HT-29 (cell line): ENCODE data around the gene TMC5. TPM values are rescaled to one million over a fixed set of nuclear protein-coding genes. Genes with fewer than 3 reads are reported as not detected.
A peak's percentile ranks its signal among the peaks of the same experiment; 100 is the strongest.
"Not testable (repeated sequence)": the region's sequence is repeated elsewhere in the genome, so short reads cannot be mapped to it uniquely, and the experiment has no call there.

Source experiments
- DNase-seq: peaks from one replicate; pipeline ENCODE4 v3.0.0-alpha.2; 2015; ENCODE audit warnings: low spot score
- total RNA-seq: library from RNA; depleted of rRNA; stranded (reverse); fragments of >200 nt; shearing (Covaris generic); gene quantifications from 2 replicates; pipeline ENCODE4 v1.2.3, GENCODE V29; 2014; rRNA removed

Gene TMC5, protein sequence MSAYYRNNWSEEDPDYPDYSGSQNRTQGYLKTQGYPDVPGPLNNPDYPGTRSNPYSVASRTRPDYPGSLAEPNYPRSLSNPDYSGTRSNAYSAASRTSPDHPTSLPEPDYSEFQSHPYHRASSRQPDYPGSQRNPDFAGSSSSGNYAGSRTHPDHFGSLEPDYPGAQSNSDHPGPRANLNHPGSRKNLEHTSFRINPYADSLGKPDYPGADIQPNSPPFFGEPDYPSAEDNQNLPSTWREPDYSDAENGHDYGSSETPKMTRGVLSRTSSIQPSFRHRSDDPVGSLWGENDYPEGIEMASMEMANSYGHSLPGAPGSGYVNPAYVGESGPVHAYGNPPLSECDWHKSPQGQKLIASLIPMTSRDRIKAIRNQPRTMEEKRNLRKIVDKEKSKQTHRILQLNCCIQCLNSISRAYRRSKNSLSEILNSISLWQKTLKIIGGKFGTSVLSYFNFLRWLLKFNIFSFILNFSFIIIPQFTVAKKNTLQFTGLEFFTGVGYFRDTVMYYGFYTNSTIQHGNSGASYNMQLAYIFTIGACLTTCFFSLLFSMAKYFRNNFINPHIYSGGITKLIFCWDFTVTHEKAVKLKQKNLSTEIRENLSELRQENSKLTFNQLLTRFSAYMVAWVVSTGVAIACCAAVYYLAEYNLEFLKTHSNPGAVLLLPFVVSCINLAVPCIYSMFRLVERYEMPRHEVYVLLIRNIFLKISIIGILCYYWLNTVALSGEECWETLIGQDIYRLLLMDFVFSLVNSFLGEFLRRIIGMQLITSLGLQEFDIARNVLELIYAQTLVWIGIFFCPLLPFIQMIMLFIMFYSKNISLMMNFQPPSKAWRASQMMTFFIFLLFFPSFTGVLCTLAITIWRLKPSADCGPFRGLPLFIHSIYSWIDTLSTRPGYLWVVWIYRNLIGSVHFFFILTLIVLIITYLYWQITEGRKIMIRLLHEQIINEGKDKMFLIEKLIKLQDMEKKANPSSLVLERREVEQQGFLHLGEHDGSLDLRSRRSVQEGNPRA
- 24.2 and 24.9 TPM in 2 replicates for total RNA-seq

DNA sequence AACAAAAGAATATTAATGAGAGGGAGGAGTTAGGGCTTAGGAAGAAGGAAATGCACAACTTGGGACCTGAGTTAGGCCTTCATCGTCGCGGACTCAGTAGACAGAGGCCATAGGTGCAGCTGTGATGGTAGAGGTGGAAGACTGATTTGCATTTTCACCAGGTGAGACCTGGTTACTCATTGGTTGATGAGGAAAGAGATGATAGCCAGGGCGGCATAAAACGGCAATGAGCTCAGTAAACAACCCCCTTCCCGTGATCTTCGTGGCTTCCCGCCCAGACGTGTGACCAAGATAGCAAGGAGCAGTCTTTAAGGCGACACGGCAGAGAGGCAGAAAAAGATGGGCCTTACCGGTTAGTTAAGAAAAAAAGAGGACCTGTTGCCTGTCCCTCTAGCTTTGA, at the start of gene TMC5:
Gene TMC5 (plus strand): TSS at position 244 of the 400 bp plus-strand sequence. CDS start 22,156 bp downstream, outside the sequence.
- peak; percentile 83 for DNase-seq

DNA sequence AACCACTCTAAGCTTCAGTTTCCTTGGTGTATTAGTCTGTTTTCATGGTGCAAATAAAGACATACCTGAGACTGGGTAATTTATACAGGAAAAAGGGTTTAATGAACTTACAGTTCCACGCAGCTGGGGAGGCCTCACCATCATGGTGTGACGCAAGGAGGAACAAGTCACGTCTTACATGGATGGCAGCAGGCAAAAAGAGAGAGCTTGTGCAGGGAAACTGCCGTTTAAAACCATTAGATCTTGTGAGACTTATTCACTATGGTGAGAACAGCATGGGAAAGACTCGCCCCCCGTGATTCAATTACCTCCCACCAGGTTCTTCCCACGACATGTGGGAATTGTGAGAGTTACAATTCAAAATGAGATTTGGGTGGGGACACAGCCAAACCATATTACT, 45.1 kb upstream of the TMC5 start:
- not testable (repeated sequence) for DNase-seq

DNA sequence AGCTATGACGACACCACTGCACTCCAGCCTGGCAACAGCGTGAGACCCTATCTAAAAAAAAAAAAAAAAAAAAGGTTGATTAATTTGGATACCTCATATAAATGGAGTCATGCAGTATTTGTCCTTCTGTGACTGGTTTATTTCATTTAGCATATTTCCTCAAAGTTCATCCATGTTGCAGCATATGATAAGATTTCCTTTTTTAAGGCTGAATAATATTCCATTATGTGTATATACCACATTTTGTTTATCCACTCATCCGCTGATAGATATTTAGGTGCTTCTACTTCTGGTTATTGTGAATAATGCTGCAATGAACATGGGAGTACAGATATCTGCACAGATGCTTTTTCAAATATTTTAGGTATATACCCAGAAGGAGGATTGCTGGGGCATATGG, 43.3 kb upstream of the TMC5 start:
- DNase-seq = no peak

DNA sequence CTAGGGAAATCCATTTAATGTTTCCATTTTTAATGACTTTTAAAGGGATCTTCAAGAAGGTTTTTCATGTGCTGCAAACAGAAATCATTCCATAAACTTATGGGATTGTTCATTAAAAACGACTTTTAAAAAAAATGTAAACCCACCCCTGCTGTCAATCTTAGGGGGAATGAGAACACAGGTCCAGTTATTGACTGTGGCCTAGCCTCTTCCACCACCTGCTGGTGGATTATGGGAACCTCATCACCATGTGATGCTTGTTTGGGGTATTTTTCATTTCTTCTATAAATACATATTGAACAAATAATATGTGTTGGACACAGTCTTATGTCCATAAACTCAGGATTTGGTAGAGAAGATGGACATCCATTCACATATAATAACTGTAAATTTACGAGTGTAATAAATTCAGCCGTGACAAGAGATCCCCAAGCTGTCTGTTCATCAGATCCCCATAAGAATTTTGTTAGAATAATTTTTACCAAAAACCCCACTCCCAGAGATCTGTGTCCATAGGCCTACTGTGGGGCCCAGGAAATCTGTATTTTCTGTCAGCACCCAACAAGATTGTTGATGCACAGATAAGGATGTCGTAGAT, 42.0 kb upstream of the TMC5 start:
- peak; percentile 74 for DNase-seq

DNA sequence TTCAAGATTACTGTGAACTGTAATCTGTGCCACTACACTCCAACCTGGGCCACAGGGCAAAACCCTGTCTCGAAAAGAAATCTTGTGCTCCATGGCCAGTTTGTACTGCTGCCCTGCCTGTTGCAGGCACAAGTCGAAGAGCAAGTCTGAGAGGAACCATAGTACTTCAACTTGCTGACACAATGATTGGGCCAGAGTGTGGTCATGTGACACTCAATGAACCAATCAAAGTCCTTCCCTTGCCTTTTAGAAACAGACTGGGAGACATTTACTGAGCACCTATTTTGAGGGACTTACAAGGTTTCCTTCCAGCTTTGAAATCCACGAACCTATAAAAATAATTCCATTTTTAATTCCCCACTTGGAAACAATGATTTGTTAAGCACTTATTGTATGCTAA, 39.8 kb upstream of the TMC5 start:
- no peak for DNase-seq

DNA sequence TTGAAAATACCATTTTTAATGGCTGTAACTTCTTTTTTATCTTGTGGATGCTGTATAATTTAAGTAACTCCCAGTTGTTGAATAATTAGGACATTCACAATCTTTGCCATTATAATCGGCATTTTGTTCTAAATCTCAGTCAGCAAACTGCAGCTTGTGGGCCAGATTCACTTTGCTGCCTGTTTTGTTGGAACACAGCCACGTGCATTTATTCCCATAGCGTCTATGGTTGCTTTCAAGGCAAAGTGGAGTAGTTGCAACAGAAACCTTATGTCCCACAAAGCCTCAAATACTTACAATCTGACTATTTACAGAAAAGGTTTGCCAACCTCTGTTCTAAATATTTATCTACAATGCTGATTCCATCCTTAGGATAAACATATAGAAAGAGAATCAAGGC, 39.2 kb upstream of the TMC5 start:
- no peak for DNase-seq

DNA sequence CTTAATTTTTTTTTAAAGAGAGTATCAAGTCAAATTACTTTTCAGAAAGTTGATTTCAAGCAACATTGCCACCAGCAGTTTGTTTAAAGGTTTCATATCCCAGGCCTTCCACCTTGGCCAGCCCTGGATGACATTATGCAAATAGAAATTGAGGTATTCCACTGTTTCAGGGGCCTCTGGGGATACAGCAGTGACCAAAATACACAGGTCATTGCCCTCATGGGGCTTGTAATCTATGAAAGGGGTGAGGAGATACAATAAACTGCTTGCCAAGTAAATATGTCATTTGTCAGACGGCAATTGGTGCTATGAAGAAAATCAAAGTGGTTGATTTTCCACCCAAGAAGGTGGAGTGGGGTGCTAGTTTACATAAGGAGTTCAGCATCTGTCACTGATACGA, 37.8 kb upstream of the TMC5 start:
- DNase-seq = no peak

DNA sequence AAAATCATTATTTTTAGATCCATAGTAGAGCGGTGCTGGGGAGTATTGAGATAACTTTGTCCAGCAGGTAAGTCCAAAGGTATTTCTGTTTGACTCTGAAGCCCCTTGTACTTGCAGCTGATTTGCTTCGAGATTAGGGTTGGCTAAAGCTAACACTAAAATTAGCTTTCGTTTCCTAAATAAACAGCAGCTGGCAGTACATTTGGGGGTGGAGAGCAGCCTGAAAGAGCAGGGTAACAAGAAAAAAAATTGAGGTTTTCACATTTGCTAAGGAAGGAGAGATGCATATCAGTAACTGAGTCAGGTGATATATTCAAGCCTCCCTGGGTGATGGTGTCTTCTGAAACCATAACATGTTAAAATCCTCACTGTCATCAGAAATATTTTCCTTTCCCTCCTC, 37.4 kb upstream of the TMC5 start:
- DNase-seq = no peak

DNA sequence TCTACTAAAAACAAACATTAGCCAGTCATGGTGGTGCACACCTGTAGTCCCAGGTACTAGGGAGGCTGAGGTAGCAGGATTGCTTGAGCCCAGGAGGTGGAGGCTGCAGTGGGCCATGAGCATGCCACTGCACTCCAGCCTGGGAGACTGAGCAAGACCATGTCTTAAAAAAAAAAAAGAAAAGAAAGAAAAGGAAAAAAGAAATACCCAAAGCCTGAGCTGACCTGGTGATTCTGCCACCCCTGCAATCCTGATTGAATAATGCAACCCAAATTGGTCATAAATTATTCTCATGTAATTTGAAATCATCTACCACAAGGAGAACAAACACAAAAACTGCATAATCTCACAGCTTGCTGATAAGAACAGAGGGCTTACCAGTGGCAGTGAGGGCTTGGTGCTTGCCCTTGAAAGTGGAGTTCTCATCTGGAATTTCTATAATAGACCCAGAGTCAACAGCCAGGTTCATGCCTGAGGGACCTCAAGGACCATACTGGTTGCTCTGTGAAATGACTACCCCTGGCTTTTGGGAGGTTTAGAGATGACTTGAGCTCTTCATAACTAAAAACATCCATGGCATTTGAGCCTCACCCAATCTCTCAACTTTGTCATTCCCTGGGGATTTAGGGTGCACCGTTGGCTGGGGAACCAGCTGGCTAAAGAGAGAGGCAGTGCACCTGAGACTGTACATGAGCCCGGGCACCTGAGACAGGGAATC, 35.4 kb upstream of the TMC5 start:
- no peak for DNase-seq

DNA sequence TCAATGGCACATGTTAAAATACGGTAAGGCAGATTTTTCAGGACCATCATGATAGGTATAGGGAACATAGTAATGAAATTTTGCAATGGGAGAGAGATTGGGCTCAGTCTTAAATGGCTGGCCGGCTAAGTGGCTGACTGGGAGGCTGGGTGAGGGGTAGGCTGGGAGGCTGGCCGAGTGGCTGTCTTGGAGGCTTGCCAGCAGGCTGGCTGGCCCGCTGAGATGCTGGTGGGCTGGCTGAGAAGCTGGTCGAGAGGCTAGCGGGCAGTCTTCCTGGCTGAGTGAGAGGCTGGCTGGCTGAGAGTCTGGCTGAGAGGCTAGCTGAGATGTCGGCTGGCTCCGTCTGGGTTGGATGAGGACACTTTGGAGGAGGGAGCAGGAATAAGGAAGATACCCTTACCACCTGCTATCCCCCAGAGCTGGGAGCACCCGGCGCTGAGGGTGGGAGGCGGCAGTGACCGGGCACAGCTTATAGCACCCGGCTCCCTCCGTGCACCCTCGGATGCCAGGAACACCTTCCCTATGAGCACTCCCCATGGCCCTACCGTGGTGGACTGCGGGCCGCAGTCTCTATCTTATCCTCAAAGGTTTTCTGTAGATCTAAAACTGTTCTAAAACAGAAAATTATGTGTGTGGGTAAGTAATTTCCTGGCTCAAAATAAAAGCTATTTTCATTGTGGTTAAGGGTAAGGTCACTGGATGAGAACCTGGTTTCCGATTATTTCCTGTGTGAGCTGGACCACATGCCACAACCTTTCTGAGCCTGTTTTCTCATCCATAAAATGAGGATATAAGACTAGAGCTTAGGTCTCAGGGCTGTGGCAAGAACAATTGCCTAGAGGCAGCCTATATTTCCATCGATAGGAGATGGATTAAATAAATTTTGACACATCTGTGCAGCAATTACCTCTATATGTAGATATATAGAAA, 34.5 kb upstream of the TMC5 start:
- DNase-seq = no peak

DNA sequence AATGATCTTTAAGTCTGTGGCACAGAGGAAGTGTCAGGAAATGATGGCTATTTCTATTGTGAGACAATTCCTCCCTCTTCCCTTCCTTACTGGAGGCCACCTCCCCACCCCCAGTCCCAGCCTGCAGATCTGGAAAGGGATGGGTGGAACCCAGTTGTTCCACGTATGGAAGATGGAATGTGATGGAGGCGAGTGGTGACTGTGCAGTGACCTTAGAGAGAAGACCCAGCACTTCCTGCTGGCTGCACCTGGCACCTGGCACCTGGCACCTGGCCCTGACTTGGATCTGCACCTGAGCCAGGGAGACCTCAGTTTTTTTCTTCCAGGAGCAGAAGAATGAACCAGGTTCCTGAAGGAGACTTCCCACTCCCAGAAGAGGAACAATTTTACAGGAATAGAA, 33.0 kb upstream of the TMC5 start:
- peak; percentile 93 for DNase-seq

DNA sequence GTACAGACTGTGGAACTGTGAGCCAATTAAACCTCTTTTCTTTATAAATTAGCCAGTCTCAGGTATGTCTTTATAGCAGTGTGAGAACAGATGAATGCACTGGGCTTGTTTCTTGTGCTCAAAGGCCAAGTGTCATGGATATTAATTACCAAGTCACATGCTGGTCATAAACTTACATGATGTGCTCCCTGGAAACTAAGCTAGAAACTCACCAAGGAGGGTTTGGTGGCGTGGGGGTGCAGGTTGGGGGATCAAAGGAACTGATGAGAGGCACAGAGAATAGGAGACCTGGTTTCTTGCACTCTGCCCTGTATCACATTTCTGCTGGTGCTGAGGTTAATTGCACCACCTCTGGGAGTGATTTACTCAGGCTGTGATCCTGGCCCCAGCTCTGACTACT, 31.2 kb upstream of the TMC5 start:
- DNase-seq = no peak

DNA sequence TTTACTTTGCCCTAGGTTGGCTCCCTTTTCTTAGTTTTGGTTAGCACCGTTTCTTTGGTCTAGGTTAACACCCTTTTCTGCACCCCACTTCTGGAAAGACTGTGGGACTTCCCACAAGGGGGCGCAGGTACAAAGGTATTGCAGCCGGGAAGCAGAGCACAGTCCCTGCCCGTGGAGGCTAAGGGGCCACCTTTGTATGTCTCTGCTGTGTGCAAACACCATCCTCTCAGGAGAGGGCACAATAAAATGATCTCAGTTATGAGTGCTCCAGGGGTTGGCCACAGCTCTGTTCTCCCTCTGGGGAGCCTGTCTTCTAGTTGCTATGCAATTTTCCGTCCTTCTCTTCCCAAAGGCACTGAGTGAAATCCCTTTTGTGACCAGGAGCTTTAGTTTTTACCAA, 28.4 kb upstream of the TMC5 start:
- DNase-seq = peak; percentile 91

DNA sequence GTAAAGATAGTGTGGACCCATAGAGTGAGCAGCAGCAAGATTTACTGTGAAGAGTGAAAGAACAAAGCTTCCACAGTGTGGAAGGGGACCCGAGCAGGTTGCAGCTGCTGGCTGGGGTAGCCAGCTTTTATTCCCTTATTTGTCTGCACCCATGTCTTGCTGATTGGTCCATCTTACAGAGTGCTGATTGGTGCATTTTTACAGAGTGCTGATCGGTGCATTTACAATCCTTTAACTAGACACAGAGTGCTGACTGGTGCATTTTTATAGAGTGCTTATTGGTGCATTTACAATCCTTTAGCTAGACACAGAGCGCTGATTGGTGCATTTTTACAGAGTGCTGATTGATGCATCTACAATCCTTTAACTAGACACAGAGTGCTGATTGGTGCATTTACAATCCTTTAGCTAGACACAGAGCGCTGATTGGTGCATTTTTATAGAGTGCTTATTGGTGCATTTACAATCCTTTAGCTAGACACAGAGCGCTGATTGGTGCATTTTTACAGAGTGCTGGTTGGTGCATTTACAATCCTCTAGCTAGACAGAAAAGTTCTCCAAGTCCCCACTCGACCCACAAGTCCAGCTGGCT, 26.4 kb upstream of the TMC5 start:
- DNase-seq = not testable (repeated sequence)

DNA sequence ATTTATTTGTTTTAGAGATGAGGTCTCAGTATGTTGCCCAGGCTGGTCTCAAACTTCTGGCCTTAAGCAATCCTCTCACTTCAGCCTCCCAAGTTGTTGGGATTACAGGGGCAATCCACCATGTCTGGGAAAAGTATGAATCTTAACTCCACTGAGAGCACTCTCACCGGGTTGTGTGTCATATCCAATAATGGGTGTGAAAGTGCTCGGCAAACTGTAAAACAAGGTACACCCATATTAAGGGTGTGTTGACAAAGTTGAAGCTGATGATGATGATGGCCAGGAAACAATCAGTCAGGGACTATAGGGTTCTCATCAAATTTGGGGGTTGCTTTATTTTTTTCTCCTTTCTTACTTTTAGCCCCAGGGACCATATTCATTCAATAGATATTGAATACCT, 25.3 kb upstream of the TMC5 start:
- no peak for DNase-seq

DNA sequence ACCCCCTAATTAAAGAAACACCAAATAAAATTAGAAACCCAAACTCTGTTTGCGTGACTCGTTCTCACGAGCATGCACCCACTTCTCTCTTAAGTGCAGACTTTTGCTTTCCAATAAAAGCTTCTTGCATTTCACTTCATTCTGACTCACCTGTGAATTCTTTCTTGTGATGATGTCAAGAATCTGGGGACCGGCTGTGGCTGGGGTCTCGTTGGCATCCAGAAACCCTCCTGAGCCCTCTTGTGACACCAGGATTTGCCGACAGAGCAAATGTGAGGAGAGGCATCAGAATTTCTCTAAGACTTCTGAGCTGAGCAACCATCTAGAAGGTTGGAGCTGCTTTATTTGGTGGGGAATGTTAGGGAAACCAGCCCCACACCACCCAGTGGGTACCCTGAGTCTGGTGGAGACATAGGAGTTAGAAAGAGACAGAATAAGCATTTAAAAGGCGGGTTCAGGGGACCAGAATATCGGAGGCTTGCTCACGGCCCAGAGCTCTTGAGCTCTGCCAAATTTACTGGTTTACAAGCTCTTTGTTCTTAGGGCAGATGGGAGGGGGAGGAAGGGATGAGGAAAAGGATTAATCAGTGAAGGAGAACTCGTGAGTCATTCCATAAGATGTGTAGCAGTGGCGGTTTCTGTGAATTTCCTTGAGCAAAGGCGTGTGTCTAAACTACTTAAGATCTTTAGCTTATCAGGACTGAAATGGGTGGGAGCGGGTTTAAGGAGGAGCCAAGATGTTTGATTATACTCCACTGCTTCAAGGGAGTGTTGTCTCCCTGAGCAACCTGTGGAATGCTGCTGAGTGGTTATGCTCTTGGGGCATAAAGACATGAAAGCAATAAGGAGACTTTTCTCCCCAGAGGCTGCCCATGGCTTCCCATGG, 24.2 kb upstream of the TMC5 start:
- peak; percentile 90 for DNase-seq

DNA sequence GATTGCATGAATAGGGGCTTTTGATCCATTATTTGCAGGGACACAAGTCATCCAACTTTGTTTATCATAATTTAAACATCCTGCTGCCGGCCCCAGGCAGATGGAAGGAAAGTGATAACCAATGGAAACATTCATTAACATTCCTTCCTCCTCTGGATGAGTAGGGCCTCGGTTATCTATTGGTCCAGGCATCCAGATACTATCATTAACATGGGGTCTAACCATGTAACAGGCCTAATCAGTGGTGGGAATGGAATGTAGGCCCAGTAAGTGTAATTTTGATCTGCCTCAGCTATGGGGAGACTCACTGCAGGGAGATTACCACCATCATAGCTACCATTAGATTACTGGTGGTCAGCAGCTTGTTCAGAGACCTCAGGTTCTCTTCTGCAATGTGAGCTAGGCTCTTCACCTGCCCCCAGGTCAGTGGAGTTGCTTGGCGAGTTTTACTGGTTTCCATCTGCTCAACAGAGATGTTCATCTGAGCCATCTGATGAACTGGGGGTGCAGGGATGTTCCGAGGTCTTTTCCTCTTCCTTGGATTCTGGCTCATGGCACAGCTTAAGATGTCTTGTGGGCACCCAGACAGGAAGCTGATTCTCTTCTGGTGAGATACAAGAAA, 21.9 kb upstream of the TMC5 start:
- DNase-seq = peak; percentile 85

DNA sequence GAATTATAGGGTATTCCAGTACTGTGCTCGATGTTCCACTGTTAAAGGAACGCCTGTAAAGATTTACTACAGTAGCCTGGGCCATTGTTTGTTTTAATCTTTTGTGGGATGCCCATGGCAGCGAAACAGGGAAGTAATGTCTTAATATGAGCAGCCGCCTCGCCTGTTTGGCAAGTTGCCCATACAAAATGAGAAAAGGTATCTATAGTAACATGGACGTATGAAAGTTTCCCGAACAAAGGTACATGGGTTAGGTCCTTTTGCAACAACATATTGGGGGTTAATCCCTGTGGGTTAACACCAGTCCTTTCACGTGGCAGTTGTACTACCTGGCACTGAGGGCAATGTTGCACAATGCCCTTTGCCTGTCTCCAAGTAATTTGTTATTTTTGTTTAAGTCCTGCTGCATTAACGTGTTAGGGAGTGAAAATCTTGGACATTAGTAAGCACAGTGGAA, 21.1 kb upstream of the TMC5 start:
- DNase-seq = peak; percentile 97
